GM19324 (cell line): ENCODE results near the gene SLC38A11.
"Not testable (repeated sequence)": the region's sequence is repeated elsewhere in the genome, so short reads cannot be mapped to it uniquely, and the experiment has no call there.

Experiments used
- ATAC-seq: cut with Tn5 transposase; IDR thresholded peaks from one replicate; pipeline ENCODE4 v1.9.1; 2021; ENCODE audit warnings: mild to moderate bottlenecking, moderate library complexity; ENCODE audit not compliant: unreplicated experiment, low FRiP score

Gene SLC38A11, protein sequence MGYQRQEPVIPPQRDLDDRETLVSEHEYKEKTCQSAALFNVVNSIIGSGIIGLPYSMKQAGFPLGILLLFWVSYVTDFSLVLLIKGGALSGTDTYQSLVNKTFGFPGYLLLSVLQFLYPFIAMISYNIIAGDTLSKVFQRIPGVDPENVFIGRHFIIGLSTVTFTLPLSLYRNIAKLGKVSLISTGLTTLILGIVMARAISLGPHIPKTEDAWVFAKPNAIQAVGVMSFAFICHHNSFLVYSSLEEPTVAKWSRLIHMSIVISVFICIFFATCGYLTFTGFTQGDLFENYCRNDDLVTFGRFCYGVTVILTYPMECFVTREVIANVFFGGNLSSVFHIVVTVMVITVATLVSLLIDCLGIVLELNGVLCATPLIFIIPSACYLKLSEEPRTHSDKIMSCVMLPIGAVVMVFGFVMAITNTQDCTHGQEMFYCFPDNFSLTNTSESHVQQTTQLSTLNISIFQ

DNA sequence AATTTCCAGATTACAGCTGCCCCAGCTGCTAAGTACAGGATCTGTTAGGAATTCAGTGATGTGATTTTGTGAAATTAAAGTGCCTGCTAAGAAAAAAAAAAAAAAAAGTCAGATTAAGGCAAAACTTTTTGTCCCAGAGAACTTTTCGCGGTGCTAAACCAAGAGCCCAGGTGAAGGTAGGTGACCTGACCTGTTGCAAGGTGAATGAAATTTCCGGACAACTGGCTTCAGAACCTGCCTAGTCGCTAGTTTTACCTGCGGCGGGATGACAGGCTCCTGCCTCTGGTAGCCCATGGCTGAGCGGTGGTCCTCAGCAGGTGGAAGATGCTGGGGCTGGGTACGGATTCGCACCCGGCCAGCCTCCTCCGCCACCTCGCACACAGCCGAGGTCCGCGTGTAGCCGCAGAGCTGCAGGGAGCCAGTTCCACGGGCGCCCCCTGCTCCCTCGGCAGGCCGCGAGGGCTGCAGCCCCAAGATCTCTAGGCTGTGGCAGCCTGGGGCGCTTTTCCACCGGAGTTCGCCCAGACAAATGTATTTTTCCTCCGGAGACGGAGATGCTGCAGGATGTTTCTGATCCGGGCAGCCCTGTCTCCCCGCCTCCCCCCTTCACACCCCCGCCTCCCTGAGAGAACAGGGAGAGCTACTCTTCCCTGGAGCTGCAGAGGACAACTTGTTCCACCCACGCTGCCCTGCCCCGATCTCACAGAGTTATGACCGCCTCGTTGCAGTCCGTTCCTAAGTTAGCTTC, at the start of gene SLC38A11:
TSS of gene SLC38A11 (minus strand) at position 572 of the 748 bp plus-strand sequence. CDS start at position 294, 278 bp downstream.
- ATAC-seq = no peak

DNA sequence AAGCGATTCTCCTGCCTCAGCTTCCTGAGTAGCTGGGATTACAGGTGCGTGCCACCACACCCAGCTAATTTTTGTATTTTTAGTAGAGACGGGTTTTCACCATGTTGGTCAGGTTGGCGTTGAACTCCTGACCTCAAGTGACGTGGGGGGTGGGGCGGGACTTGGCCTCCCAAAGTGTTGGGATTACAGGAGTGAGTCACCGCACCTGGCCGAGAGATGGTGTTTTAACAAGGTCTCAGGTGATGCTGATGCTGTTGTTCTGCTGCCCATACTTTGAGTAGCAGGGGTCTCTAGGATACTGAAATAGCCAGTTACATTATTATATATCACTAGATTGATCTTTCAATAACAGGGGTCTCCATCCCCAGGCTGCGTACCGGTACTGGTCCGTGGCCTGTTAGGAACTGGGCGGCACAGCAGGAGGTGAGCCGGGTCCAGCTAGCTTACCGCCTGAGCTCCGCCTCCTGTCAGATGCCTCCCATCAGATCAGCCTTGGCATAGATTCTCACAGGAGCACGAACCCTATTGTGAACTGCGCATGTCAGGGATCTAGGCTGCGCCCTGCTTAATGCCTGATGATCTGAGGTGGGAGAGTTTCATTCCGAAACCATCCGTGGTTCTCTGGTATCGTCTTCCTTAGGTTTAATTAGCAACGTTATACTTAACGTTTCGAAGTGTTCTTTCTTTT, 48.3 kb upstream of the SLC38A11 start:
- no peak for ATAC-seq

DNA sequence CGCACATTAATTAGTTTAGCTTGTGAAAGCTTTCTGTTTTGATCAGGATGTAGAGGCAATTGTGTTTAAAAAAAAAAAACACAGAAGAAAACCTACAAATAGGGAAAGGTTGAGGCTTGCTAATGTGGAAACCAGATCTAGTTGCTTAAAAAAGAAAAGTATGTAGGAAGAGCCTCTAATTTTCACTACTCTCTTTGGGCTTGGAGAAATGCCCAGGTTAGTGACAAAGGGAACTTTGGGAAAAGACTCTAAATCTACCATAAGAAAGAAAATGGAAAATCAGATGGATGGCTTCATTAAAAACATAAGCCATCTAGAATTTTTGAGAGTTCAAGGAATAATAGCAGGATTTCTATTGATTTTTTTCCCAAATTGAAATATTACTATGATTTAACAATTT, 47.3 kb upstream of the SLC38A11 start:
- ATAC-seq = no peak

DNA sequence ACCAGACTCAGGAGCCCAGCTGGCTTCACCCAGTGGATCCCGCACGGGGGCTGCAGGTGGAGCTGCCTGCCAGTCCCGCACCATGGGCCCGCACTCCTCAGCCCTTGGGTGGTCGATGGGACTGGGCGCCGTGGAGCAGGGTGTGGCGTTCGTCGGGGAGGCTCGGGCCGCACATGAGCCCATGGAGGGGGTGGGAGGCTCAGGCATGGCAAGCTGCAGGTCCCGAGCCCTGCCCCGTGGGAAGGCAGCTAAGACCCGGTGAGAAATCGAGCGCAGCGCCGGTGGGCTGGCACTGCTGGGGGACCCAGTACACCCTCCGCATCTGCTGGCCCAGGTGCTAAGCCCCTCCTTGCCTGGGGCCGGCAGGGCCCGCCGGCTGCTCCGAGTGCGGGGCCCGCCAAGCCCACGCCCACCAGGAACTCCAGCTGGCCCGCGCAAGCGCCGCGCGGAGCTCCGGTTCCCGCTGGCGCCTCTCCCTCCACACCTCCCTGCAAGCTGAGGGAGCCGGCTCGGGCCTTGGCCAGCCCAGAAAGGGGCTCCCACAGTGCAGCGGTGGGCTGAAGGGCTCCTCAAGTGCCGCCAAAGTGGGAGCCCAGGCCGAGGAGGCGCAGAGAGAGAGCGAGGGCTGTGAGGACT, 39.5 kb upstream of the SLC38A11 start:
- not testable (repeated sequence) for ATAC-seq

DNA sequence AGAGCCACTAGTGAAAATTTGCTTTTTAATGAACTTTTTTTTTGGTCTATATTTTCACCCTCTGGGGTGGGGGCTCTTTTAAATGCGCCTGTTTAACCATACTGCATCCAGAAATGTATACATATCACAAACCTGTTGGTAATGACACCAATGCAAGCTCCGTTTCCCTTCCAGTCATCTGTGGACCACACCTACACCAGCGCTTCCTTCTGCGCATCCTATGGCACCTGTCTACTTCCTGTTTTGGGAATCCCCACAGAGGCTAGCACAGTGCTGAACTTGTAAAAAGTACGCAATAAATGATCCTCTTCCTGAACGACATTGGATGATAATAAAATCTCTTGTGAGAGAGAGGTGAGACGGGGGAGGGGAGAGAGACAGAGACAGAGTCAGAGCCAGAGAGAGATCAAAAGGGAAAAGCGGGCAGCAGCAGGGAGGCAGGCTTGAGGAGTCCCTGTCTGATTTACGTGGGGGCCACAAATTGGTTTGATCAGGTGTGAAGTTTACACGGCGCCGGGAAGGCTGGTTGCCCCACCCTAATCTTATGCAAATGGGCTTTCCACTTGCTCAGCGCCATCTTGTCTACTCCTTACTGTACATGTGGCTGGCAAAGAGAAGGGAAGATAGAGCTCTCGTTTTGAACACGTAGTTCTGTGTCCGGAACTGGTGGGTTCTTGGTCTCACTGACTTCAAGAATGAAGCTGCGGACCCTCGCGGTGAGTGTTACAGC, 38.1 kb upstream of the SLC38A11 start:
- ATAC-seq = no peak

DNA sequence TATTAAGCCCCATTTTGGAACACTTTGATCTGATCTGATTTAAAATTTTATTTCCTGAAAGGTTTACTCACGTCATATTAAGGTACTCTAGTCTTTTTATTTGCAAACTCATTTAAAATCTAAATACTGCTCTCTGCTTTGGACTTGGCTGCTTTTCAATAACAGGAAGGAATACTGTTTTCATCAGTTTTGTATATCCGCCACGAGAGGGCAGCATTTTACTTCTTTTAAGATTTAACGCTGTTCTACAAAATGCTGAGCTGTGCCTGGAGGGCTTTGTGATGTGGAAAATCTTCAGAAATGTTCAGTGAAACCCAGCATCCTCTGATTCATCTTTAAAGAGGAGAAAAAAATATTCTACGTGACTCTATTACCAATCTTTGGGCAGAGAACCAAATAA, 37.5 kb upstream of the SLC38A11 start:
- ATAC-seq = peak; percentile 70

DNA sequence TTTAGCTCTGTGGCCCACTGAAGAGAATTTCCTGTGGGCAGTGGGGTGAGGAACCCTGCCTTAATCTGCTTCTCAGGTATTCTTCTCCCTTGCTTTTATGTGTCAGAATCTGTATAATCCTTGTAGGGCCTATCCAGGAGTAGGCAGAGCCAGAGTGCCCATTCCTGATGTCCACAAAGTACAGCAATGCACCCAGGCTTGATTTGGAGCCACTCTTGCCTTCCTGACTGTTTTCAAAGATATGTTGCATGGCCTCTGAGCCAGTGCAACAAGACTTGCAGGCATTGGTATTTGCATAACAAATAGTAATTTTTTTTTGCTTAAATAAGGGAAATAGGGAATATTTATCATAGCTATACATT, 36.7 kb upstream of the SLC38A11 start:
- peak; percentile 19 for ATAC-seq

DNA sequence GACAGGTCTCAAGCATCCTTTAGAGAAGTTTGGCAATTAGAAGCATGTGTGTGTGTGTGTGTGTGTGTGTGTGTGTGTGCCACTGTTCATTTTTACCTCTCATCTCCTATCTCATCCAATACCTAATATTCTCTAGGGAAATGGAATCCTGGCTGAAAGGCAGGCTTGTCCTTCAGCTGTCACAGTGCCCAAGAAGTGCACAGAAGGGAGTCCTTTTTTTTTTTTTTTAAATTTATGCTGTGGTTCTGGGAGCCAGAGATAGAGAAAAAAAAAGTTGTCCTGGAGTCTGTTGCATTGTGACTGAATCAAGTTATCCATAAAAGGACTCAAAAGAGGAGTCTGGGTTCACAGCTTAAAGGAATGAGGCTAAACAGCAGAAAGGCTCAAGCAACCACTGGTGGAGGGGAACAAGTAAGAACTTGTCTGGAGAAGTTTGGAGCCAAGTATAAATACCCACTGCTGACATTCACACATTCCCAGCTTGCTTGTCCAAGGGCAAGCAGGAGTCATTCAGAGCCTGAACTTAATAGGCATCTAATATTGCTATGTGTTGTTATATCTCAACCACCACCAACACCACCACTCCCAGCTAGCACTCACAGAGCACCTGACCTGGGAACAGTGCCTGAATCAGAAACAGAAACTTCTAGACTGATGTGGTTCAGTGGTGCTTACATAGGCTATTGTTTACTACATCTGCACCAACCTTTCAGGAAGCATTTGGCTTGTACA, 36.2 kb upstream of the SLC38A11 start:
- ATAC-seq = peak; percentile 84

DNA sequence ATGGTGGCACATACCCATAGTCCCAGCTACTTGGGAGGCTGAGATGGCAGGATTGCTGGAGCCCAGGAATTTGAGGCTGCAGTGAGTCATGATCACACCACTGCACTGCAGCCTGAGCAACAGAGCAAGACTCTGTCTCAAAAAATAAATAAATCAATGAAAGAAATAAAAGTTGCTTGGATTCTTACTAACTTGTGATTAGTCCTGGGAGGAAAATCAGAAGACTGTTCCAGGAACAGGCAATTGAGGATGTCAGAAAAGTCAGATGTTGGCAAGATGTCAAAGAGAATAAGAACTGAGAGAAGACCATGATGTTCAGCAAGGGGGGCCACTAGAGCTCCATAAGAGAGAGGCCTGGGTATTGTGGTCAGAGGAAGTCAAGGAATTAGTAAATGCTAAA, 35.6 kb upstream of the SLC38A11 start:
- not testable (repeated sequence) for ATAC-seq

DNA sequence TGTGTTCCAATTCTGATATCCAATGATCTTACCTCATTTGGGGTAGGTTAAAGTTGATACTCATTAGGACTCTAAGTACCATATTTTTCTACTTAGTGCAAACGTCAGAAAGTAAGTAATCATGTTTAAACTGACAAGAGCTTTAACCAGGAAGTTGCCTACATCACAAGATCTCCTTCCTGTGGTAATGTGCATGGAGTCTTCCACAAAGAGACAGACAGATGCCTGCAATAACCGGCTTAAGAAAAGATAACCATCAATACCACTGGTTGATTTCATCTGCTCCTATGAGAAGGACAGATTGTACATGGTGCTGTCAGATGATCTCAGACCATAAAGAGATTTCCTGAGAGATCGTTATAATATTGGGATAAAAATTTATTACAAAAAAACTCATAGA, 33.5 kb upstream of the SLC38A11 start:
- not testable (repeated sequence) for ATAC-seq

DNA sequence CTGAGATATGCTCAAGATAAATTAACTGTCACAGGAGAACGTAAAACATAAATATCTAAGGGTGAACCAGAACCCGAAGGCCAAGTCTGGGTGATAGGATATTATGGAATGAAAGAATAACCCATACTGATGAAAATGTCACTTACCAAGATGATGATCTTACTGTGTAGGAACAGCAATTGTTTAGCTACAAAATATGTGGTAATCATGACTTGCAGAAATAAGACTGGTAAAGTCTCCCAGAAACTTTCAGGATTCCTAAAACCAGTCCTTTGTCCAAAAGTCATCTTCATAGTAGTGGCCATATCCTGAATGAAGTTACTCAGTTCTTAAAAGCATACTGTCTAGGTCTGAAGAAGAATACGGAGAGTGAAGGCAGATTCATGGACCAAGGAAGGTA, 30.7 kb upstream of the SLC38A11 start:
- not testable (repeated sequence) for ATAC-seq

DNA sequence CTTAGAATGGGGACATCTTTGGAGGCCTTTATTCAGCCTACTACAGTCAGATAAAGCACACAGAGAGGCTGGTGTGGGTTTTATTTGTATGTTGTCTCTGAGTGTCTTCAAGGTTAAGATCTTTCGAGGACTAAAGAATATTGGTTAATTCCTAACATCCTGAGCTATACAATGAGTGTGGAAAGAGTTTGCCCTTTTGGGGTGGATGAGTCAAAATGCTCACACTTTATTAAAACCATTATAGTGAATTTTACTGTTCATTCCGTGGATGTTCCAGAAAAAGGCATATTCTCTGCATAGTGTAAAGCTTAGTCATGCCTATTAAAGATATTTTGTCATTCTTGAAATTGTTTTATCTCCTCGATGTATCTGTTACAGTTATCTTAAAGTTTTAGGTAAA, 29.1 kb upstream of the SLC38A11 start:
- no peak for ATAC-seq

DNA sequence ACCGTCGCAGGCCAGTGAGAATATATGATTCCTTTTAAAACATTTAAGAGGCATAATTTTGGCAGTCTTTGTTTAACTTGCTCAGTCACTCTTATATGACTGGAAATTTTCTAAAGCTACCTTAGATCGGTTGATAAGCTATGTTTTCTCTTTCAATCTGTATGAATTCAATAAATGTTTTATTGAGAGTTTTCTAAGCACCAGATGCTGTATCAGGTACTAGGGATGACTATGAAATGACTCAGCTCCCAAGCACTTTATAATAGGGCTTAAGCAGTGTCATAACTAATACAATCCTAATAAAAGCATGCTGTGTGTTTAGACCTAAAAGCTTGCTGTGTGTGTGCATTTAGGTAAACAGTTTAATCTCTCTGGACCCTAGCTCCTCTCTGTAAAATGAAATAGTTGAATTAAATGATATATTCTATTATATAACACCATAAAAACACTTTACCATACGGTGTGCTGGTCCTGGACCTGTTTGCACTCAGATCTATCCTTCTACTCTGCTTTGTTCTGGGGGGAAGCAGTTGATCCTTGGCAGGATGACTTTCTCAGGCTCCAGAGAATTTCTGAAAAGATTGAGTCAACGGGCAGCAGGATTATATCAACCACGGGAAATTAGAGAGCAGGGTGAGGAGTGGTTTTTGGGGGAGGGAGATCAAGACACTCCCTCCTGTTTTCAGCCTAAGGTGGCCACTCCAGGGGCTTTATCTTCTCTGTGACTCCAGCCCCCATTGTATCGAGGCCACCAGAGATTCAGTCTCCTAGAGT, 26.1 kb upstream of the SLC38A11 start:
- no peak for ATAC-seq

DNA sequence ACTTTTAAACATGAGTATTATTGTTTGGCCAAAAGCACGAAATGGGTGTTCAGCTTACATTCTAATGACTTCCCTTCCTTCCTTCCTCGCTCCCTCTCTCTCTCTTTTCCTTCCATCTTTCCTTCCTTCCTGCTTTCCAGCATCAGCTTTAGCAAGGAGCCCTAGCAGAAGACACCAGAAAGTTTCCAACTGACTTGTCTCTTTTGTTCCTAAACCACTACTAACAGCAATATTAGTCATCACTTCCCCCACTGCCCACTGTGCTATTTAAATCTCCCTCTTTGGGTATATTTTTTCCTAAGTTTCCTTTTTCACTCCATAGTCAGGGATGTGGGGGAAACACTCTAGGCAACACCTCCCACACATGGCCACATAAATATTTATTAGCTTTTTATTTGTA, 25.4 kb upstream of the SLC38A11 start:
- ATAC-seq = not testable (repeated sequence)

DNA sequence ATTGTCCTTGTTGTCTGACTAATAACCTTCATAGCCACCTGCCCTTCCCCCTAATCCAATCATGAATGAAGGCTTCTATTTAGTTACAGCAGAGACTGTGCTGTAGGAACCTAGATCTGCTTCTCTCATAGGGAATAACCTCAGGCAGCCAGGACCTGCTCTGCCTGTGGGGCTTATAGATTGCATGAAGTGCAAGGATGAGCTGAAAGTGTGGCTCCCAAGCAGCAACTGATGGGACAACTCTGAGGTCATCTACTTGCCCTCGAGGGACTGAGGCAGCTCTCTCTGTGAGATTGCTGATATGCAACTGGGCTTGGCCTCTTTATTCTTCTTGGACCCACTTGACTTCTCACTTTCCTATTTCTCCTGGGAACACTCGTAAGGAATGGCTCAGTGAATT, 23.8 kb upstream of the SLC38A11 start:
- no peak for ATAC-seq

DNA sequence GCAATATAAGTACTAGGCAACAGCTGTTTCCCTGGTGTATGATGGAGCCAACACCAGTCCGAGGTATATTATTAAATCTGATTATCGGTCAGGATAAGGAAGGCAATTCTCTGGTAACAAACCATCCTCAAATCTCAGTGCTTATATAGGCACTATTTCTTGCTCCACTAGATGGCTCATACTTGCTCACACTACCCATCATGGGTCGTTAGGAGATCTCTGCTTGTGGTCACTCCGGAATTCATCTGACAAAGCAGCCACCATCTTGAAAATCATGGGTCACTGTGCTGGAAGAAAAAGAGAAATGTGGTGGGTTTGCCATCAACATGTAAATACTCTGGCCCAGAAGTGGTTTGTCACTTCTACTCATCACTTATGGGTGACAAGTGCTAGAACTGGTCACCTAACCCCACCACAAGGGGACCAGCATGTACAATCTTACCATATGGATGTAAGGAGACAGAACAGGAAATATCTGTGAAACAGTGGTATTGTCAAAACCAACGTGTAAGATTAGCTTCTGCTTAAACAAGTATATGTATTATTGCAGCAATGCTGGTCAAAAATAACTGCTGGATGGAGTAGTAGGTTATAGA, 21.6 kb upstream of the SLC38A11 start:
- not testable (repeated sequence) for ATAC-seq

DNA sequence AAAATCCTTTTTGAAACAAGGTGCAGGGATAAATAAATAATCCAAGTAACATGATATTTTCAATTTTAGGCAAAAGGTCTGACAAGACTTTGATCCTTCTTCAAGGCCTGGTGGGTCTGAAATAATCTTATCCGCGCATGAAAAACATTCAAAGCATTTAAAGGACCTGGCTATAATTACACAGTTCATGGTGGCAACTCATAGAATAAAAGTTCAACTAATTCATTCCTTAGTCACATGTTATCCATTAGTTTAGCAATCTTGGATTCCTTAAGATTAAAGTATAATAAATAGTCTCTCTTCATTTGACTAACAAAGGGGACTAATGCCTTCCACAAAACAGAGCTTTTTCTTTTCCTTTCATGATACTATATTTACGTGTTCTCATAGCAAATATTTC, 21.0 kb upstream of the SLC38A11 start:
- ATAC-seq = no peak

DNA sequence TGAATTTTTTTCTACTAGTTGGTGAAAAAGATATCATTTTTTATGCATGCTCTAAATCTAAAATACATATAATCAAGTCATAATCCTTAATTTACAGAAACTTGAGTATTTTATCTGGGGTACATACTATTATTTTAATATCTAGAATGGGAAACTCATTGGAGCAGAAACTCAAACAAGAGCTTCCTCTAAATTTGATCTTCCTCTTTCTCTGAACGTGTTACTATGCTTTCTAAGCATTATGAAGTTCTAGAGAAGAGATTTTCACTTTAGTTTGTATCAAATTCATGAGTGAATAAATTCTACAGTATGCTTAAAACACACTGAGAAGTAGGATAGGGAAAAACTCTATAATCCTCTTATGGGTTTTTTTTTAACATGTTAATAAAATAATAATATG, 20.6 kb upstream of the SLC38A11 start:
- no peak for ATAC-seq
